Measurements from ENCODE around the gene MAP1LC3C. TPM values are rescaled to one million over a fixed set of nuclear protein-coding genes. Genes with fewer than 3 reads are reported as not detected.

MAP1LC3C gene
- total RNA-seq: 1 to 10 TPM in 1 of 2 donors, not detected in 1; 2.3 TPM

- TF ChIP-seq CTCF (IDR thresholded peaks at IDR 0.05): no peak
- ATAC-seq (ENCODE audit: insufficient number of reproducible peaks, low FRiP score, low read depth) (no peak), DNase-seq (ENCODE audit: low spot score) (no peak)
- Histone ChIP-seq H3K9me3 (no peaks in the 10 kb centered on the region), H3K4me1 (ENCODE audit: control insufficient read depth in 1 of 2, low read depth in 2 of 2) (no peaks in the 10 kb centered on the region), H3K27ac (no peak within 1 kb of the TSS), H3K4me3 (peak within 1 kb of the TSS; percentile 56), H3K36me3 (no peaks in the 10 kb centered on the region), H3K27me3 (replicated peaks; ENCODE audit: insufficient read depth) (no peaks in the 10 kb centered on the region)
Observed at GRCh38 chr1:241999026-241999425, at the start of gene MAP1LC3C. MAP1LC3C (minus strand) TSS chr1:241999098; CDS start chr1:241999008, 90 bp downstream.

GRCh38 chr1:242043165-242043564 lies 44.3 kb upstream of the MAP1LC3C start:
- H3K4me3 ChIP-seq: no peak overlapping the region
- H3K9me3 ChIP-seq: no peaks in the 10 kb centered on the region
- TF ChIP-seq CTCF (IDR thresholded peaks at IDR 0.05): no peak
- H3K36me3 ChIP-seq: no peaks in the 10 kb centered on the region
- ATAC-seq (ENCODE audit: insufficient number of reproducible peaks, low FRiP score, low read depth): no peak
- no peak for DNase-seq (ENCODE audit: low spot score)
- H3K27ac ChIP-seq: no peak overlapping the region
- no peaks in the 10 kb centered on the region for H3K4me1 ChIP-seq (ENCODE audit: control insufficient read depth in 1 of 2, low read depth in 2 of 2)
- H3K27me3 ChIP-seq (replicated peaks; ENCODE audit: insufficient read depth): no peaks in the 10 kb centered on the region

- no peaks in the 10 kb centered on the region for H3K9me3 ChIP-seq
- H3K27me3 ChIP-seq (replicated peaks; ENCODE audit: insufficient read depth): no peaks in the 10 kb centered on the region
- H3K36me3 ChIP-seq: no peaks in the 10 kb centered on the region
- no peak for DNase-seq (ENCODE audit: low spot score)
- no peak for ATAC-seq (ENCODE audit: insufficient number of reproducible peaks, low FRiP score, low read depth)
- H3K4me1 ChIP-seq (ENCODE audit: control insufficient read depth in 1 of 2, low read depth in 2 of 2): no peaks in the 10 kb centered on the region
- H3K4me3 ChIP-seq: no peak overlapping the region
- H3K27ac ChIP-seq: no peak overlapping the region
- no peak for TF ChIP-seq CTCF (IDR thresholded peaks at IDR 0.05)
Observed at GRCh38 chr1:242034392-242034791, 35.5 kb upstream of the MAP1LC3C start.

- no peaks in the 10 kb centered on the region for H3K27me3 ChIP-seq (replicated peaks; ENCODE audit: insufficient read depth)
- no peak for ATAC-seq (ENCODE audit: insufficient number of reproducible peaks, low FRiP score, low read depth)
- no peak overlapping the region for H3K27ac ChIP-seq
- no peak overlapping the region for H3K4me3 ChIP-seq
- no peaks in the 10 kb centered on the region for H3K36me3 ChIP-seq
- H3K4me1 ChIP-seq (ENCODE audit: control insufficient read depth in 1 of 2, low read depth in 2 of 2): no peaks in the 10 kb centered on the region
- no peak for TF ChIP-seq CTCF (IDR thresholded peaks at IDR 0.05)
- DNase-seq (ENCODE audit: low spot score): no peak
- H3K9me3 ChIP-seq: no peaks in the 10 kb centered on the region
Observed at GRCh38 chr1:242033447-242033846, 34.5 kb upstream of the MAP1LC3C start.

- Histone ChIP-seq H3K4me1 (ENCODE audit: control insufficient read depth in 1 of 2, low read depth in 2 of 2) (no peaks in the 10 kb centered on the region), H3K27me3 (replicated peaks; ENCODE audit: insufficient read depth) (no peaks in the 10 kb centered on the region), H3K27ac (no peak overlapping the region), H3K4me3 (no peak overlapping the region), H3K36me3 (no peaks in the 10 kb centered on the region), H3K9me3 (no peaks in the 10 kb centered on the region)
- DNase-seq (ENCODE audit: low spot score) (no peak), ATAC-seq (ENCODE audit: insufficient number of reproducible peaks, low FRiP score, low read depth) (no peak)
- no peak for TF ChIP-seq CTCF (IDR thresholded peaks at IDR 0.05)
Observed at GRCh38 chr1:242030071-242030470, 31.2 kb upstream of the MAP1LC3C start.
